CD4-positive, alpha-beta T cell treated with Interleukin-10 for 1 hour (primary cell): ENCODE results near the gene EIF2B2.
"Not testable (repeated sequence)": the region's sequence is repeated elsewhere in the genome, so short reads cannot be mapped to it uniquely, and the experiment has no call there.

Experiments
- DNase-seq: peaks from one replicate; pipeline ENCODE4 v3.0.0-alpha.2; 2020

The EIF2B2 gene

DNA sequence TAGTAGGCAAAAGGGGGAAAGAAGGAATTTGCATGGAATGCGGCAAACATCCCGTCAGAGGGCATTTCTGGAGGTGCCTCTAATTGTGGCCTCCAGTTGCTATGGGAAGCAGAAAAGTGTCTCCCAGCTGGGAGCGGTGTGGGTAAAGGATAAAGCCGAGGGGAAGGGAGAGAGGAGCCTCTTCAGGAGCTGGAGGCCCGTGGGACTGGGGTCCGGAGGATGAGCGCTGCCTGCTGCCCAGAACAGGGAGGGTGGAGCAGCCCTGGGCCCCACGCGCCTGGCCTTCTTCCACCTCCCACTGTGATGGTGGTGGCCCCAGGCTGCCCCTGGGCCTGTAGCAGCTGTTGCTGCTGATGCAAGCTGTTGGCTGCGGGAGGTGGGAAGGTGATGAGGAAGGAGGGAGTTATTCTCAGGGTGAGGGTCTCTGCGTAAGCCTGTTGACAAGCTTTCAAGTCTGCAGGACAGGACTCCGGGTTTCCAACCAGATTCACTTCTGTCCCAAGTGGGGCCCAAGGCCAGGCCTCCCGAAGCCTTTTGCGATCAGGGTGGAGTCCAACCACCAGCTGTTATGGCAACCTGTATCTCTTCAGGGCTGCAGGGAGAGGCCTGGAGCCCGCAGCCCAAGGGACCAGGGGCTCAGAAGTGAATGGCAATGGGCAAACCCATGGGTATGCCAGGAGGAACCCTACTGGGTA lies 28.2 kb upstream of the EIF2B2 start:
- DNase-seq, result no peak

DNA sequence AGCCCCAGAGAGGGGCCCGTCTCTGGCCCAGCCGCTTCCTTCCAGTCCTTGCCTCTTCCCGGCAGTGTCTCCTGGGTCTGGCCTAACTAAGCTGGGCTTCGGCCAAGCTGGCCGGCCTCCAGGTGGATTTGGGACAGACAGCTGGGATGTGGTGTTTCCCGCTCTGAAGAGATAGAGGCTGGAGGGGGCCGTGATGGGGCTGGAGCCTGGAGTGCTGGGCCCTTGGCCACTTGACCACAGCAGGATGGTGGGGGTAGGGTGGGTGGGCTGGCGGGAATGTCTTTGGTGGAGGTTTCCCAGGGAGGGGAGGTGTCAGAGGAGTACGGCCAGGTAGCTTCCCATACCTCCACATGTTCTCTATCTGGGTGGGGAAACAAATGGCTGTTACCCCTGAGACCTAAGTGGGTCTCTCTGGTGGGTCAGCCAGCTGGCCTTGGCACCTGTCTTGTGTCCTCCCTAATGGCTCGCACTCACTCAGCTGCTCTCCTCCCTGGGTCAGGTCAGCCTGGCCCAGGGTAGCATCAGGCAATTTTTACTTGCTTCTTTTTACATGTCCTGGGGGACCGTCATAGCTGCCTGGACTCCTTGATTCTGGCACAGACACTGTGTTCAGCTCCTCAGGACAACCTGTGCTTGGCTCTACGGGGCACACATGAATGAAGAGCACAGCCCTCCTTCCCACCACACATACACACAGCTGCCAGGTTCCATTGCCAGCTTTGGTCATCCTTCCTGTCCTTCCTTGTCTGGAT lies 27.5 kb upstream of the EIF2B2 start:
- no peak for DNase-seq

DNA sequence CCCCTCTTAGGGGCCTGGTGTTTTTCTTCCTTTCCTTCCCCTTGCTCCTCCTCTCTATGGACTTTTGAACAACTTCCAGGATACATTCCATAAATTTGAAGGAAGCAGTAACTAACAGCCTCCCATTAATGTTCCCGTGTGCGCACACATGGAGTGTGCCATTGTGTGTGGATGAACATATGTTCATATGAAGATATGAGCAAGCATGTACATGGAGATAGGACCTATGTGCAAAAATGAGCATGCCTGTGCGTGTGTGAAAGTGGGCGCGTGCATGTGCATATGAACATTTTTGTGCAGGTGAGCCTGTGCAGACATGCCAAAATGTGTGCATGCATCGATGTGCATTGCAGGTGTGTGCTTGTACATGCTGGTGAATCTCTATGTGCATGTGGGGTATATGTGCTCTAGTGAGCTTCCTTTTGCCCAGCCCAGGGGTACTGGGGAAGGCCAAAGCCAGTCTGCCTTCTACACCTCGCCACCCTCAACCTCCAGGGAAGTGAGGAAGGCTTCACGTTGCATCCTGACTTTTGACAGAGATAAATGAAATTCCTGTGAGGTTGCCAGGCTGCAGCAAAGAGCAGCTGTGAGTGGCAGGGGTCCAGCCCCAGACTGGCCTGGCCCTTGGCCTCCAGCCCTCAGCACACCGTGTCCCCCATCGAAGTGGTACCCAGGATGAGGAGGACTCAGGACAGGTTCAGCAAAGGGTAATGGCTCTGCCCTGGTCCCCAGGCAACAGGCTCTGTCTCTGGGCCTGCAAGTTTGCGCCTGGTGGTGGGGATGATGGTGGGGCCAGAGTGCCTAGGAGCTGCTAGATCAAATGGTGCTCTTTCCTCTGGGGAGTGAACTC lies 26.2 kb upstream of the EIF2B2 start:
- no peak for DNase-seq

DNA sequence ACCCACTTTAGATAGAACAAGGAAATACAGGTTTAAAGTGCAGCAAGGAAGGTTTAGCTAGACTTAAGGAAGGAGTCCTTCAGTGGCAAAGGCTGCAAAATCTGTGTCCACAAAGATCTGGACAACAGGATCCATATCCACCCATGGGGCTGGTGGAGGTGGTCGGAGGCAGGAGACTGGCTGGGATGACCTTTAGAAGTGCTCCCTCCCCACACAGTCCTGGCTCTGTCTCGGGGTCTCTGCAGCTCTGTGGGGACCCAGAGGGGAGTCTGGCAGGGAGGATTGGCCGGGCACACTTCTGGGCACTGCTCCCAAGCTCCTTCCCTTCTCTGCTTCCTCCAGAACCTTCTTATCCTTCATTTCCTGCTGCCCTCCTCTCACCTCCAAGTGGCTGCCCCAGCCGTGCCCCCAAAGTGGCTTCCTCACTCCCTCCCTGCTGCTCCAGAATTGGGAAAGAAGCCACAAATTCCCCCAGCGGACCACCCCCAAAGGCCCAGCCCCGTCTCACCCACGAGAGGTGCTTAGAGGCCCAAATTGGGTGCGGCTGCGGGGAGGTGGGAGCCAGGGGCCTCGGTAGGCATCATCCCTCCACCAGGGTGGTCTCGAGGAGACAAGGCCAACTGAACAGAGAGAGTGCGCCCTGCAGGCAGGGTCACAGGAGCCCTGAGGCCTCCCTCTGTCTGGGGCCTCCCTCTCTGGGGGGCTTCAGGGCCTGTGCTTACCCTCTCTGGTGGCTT lies 25.4 kb upstream of the EIF2B2 start:
- no peak for DNase-seq

DNA sequence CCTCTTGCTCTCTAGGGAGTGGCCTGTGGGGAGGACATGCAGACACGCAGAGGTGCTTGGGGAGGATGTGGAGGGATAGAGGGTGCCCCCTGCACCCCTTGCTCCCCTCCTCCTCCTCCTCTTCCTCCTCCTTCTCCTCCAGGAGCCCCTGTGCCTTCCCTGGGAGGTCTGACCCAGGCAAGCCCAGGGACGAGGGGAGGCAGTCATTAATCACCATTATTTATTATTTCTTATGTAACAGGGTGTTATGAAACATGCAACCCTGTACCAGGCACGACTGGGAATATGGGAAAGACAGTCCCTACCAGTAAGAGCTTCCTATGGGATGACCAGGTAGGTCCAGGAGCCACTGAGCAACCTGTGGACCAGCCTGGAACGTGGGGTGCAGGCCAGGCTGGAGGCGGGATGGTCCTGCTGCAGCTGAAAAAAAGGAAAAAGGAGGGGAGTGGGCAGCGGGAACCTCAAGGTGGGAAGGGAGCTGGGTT lies 24.8 kb upstream of the EIF2B2 start:
- DNase-seq, result no peak

DNA sequence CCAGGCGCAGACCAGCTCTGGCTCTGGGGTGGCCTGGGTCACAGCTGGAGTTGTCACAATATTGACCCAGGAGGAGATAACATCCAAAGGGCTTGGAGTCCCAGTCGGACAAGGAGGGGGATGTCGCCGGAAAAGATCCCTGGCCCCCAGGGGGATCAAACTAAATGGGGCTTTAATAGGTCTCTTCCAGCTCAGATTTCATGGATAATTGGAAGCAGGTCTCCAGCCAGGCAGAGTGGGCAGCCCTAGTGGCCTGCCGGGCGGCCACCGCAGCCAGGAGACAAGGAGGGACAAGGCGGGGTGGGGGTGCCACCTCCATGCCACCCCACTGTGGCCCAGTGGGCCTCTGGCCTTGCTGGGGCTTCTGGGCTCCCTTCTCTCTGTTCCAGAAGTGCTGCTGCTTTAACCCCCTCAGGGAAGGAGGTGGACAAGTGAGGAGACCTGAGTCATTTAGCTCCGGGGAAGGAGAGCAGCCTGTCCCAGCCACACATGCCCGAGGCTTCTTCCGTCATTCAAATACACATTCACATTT lies 24.2 kb upstream of the EIF2B2 start:
- DNase-seq, result no peak

DNA sequence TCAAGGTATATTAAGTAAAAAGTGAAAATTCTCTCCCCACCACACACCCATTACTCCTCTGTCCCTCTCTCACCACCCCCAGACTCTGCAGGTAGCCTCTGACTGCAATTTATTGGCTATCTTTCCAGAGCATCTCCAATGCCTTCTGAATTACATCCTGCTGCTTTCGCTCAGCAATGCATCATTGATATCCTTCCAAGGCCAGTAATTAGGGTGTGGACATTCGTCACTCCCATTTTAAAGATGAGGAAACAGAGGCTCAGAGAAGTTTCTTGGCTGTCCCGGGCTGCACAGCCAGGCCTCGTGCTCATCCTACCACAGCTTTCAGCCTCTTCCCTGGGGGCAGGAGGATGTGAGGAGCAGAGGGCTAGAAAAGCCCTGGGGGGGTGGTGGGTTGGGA lies 23.7 kb upstream of the EIF2B2 start:
- DNase-seq, result no peak

DNA sequence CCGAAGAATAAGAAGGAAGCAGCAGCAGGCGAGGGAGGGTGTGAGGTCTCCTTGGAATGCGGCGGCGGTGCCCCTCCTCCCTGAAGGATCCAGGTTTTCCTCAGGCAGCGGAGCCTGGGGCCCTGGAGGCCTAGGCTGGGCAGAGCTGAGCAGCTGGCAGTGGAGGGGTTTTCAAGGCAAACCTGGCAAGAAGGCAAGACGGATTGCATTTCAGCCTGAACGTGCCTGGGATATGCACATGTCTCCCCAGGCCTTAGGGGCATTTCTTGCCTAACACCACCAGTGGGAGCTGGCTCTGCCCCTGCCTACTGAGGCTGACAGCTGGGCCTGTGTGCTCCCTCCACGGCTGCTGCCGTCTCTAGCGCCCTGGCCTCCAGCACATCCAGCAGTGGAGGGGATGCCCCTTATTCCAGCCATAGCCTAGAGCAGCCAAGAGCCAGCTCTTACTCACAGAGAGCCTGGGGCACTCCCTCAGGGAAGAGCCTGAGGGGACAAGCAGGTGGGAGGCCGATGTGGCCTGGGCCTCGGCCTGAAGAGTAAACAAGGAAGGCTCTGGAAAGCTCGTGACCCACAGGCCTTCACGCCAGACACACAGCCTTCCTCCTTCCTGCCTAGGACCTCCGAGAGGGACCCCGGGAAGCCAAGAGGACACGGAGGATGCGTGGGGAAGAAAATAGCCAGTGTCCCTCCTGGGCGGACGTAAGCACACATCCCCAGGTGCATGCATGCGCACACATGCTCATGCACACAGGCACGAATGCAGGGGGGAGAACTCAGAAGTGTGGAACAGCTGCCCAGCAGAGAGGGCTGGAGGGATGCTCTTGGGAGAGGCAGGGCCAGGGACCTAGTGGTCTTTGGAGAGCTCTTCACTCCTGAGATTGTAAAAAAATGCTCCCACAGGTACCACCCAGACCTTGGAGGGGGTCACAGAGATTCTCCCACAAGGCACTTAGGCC lies 23.0 kb upstream of the EIF2B2 start:
- no peak for DNase-seq

DNA sequence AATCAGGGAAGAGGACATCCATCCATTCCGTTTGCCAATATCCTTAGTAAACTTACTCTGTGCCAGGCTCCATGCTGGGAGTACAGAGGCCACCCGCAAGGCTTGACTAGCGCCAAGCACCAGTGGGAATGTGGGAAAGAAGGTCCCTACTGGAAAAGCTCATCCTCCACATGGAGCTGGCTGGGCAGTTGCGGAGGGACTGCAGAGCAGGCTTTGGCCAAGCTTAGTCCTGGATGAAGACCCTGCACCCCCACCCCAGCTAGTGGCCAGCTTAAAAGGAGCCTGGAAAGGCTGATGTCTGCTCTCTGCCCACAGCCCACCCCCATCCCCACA lies 22.4 kb upstream of the EIF2B2 start:
- no peak for DNase-seq

DNA sequence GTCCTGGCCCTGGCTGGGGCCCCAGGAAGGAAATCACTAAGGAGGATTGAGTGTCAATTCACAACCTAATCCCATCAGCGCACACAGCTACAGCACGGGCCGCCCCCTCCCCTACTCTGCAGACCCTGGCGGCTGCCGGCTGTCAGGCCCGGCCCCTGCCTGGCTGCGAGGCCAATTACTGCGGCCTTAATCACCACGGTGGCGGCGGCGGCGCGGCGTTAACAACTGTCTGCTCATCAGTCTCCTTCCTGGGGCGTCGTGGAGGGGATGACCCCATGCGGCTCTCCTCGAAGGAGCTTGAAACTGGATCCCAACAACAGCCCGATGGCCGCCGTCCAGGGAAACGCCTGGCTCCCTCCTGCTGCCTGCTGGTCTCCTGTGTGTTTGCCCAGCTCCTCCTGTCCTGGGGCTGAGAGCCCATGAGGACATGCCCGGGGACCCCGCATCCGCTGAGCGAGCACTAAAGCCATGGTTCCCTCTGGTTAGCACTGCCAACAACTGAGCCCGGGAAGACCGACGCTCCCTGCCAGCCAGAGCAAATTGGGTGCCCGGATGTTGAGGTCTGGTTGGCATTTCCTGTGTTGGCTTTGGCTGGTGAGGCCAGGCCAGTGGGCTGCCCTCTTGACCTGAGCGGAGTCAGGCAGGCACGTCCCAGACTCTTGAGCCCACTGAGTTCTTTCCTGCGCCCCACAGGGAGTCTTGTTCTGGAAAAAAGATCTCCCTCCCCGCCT lies 21.8 kb upstream of the EIF2B2 start:
- DNase-seq, result no peak

DNA sequence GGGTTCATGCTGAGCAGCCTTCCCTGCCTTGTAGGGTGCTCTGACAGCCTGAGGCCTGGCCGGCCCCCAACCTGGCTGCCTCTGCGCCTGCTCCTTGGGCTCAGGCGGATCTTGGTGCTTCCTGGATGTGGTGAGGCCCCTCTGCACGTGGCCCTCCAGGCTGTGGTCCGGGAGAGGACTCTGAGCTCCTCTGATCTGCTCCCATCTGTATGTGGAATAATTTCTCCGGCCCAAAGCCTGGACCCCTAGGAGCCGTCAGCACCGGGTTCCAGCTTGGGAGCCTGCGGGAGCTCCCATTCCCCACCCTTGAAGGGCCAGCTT lies 21.3 kb upstream of the EIF2B2 start:
- no peak for DNase-seq

DNA sequence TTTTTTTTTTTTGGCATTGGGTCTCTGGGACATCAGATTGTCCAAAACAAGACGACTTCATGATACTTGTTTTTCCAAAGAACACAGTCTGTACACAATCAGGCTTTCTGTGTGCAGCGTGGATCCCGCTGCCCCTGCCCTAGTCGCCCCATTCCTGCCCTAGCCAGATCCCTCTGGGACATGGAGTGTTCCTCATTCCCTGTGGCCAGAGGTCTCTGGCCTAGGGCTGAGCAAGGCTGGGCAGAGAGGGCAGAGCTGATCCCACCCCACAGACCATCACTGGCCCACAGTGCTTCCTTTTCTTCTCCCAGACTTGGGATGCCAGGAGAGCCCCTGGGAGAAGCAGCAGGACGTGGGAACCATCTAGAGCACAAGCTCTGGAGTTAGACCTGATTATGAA lies 20.9 kb upstream of the EIF2B2 start:
- DNase-seq, result no peak

DNA sequence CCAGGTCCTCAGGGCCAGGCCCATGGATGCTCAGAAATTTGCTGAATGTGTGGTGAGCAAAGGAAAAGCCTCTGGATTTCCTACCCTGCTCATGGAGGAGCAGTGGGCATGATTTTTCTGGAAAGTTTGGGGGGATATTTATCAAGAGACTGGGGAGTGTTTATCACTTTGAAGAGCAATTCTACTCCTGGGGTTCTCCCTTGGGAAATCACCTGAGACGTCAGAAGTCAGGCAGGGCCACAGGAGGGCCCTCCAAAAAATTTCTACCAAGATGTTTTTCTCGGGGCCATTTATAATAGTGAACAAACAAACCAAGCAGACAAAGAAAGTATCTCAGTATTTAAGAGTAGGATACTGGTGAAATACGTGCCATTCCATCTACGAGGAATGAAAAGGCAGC lies 20.1 kb upstream of the EIF2B2 start:
- no peak for DNase-seq

DNA sequence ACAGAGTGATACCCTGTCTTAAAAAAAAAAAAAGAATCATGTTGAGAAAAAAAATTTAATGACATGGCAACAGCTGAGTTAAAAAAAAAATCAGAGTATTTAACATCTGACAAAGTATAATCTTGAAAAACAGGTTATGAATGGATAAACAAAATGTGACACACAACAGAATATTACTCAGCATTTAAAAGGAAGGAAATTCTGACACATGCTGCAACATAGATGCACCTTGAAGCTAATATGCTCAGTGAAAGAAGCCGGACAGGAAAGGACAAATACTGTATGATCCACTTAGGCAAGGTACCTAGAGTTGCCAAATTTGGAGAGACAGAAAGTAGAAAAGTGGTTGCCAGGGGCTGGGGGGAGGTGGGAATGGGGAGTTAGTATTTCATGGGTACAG lies 19.4 kb upstream of the EIF2B2 start:
- DNase-seq, result no peak

DNA sequence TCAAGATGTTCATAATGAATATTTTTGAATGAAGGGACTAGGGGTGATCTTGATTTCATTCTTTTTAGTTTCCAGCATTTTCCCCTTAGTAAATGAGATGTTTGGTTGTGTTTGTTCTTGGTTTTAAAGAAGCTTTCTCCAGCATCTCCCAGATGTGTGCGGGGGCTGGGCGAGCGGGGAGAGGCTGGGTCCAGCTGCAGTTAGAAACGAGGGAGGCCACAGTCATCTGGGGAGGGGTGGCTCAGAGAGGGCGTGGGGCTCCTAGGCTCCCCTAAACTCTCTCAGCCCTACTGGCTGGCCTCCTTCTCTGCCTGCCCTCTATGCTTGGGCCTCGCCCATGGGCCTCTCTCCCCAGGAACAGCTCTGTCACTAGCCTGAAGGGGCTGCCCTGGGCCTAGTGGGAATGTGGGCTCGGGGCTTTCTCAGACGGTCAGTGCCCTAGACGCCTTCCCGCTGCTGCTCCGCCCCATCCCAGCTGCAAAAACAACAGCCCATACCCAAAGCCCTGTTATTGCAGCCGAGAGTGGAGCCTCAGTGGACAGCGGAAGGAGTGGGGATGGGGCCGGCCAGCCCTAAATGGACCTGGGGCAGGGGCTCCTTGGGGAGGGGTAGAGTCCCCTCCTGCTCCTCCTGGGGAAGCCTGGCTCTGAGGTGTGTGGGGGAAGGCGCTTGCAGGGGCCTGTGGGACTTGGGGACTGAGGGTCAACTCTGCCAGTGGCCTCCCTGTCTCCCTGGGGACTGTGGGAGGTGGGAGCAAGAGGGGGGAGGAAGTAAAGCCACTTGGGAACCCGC lies 18.3 kb upstream of the EIF2B2 start:
- no peak for DNase-seq

DNA sequence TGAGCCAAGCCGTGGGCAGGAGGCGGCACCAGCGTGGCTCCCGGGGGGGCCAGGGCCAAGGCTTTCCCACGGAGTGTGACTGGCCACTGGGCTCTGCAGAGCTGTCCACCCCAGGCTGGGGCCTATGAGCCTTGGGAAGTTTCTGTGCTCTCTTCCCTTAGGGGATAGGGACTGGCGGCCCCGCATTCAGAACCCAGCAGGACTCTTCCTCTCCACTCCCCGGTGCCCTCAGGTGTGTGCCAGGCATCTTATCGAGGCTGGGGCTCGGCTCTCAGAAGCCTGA lies 17.8 kb upstream of the EIF2B2 start:
- DNase-seq, result no peak

DNA sequence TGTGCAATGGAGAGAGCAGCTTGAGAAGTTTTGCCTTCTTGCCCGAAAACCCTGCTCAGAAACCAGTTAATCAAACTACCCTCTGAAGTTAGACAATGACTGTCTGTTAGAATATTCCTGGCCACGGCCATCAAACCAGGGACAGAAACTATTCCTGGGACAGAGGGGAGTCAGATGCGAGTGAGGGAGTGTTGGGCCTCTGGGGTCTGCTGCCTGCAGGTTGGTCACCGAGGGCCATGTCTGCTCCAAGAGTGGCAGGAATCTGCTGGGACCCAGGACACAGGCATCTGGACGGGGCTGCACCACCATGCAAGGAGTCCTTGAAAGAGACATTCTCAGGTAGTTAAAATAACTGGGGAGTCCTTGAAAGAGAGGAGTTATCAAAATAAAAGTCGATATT lies 16.9 kb upstream of the EIF2B2 start:
- DNase-seq, result no peak

DNA sequence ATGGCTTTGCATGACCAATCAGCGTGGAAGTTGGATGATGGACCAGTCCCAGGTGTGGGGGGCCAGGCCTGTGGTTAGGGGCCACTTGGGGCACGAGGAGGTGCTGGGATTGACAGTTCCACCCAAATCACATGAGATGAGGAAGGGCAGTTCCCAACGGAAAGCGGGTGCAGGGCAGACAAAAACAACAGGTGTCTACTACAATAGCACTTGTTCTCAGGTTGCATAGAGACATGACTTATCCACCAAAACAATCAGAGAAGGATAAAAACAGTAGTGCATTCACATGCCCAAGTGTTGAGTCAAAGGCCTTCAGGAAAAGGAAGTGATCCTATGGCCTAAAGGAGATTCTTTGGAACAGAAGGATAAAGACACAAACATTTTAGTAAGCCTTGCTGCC lies 14.6 kb upstream of the EIF2B2 start:
- DNase-seq, result no peak

DNA sequence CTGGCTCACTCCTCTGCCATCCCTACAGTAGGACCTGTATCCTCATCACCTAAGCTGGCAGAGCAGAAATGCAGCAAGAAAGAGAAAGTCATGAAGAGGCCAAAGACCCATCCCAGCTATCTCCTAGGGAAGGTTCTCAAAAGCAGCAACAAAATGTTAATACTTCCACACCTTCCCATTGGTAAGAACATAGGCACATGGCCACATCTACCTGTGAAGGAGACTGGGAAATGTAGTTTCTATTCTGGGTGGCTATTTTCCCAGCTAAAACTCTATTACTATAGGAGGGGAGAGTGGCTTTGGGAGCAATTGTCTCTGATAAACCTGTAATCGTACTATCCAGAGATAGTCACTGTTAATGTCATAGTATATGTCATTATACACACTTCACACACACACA lies 13.7 kb upstream of the EIF2B2 start:
- DNase-seq, result no peak

DNA sequence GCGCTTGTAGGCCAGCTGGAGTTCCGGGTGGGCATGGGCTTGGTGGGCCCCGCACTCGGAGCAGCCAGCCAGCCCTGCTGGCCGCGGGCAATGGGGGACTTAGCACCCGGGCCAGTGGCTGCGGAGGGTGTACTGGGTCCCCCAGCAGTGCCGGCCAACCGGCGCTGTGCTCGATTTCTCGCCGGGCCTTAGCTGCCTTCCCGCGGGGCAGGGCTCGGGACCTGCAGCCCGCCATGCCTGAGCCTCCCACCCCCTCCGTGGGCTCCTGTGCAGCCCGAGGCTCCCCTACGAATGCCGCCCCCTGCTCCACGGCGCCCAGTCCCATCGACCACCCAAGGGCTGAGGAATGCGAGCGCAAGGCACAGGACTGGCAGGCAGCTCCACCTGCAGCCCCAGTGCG lies 8.5 kb upstream of the EIF2B2 start:
- not testable (repeated sequence) for DNase-seq

DNA sequence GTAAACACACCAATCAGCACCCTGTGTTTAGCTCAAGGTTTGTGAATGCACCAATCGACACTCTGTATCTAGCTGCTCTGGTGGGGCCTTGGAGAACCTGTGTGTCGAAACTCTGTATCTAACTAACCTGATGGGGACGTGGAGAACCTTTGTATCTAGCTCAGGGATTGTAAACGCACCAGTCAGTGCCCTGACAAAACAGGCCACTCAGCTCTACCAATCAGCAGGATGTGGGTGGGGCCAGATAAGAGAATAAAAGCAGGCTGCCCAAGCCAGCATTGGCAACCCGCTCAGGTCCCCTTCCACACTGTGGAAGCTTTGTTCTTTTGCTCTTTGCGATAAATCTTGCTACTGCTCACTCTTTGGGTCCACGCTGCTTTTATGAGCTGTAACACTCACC lies 6.9 kb upstream of the EIF2B2 start:
- DNase-seq, result not testable (repeated sequence)
